DMS53 (cell line): ENCODE data around the gene DAPK2.

ENCODE experiments used
- DNase-seq: peaks from one replicate; lab custom pipeline; 2025; lab: John Stamatoyannopoulos, UW

The DAPK2 gene

GRCh38 chr15:63864186-63864585 lies 182.1 kb downstream of the DAPK2 start:
- no peak for DNase-seq

GRCh38 chr15:63861946-63862517 lies 184.3 kb downstream of the DAPK2 start:
- no peak for DNase-seq

GRCh38 chr15:63860555-63860954 lies 185.7 kb downstream of the DAPK2 start:
- DNase-seq: no peak

- DNase-seq: no peak
Observed at GRCh38 chr15:63860155-63860554, 186.1 kb downstream of the DAPK2 start.

- DNase-seq: no peak
Observed at GRCh38 chr15:63858881-63859280, 187.4 kb downstream of the DAPK2 start.

GRCh38 chr15:63858448-63858847 lies 187.8 kb downstream of the DAPK2 start:
- no peak for DNase-seq

- no peak for DNase-seq
Observed at GRCh38 chr15:63857461-63857856, 188.8 kb downstream of the DAPK2 start.
